Ascending aorta (tissue), 2 donors: ENCODE results near the gene CACNG4. TPM values are rescaled to one million over a fixed set of nuclear protein-coding genes. Genes with fewer than 3 reads are reported as not detected.

Experiments used
- DNase-seq, 2 donors: peaks; one replicate each; pipeline ENCODE4 v3.0.0-alpha.2; 2019; ENCODE audit warnings: low spot score in 2 of 2
- H3K27ac ChIP-seq, 2 donors: fragments of 200-600 bp; sonication (generic); one replicate each; pipeline ENCODE4 v1.5.1; 2016 to 2017; ENCODE audit warnings: mild to moderate bottlenecking in 1 of 2
- H3K27me3 ChIP-seq: fragments of 200-600 bp; sonication (generic); one replicate; pipeline ENCODE4 v1.5.1; 2017
- H3K36me3 ChIP-seq, 2 donors: fragments of 200-600 bp; sonication (generic); one replicate each; pipeline ENCODE4 v1.5.1; 2016
- H3K4me1 ChIP-seq, 2 donors: fragments of 200-600 bp; sonication (generic); one replicate each; pipeline ENCODE4 v1.5.1; 2016 to 2017; ENCODE audit warnings: mild to moderate bottlenecking in 1 of 2
- H3K4me3 ChIP-seq, 2 donors: fragments of 200-600 bp; sonication (generic); one replicate each; pipeline ENCODE4 v1.5.1; 2016 to 2017; ENCODE audit warnings: mild to moderate bottlenecking in 1 of 2
- H3K9me3 ChIP-seq, 2 donors: fragments of 200-600 bp; sonication (generic); one replicate each; pipeline ENCODE4 v1.5.1; 2016
- CTCF ChIP-seq, 3 experiments: fragments of 200-600 bp in 2 of 3; fragments of 450-650 bp in 1 of 3; sonication (generic) in 2 of 3; IDR thresholded peaks; one replicate each; pipeline ENCODE4 v1.5.1; 2016 to 2019; ENCODE audit warnings: antibody characterized with exemption in 3 of 3, mild to moderate bottlenecking in 1 of 3, moderate library complexity in 1 of 3
- intact Hi-C: fragments of 100-400 bp; cut with DNase I; formaldehyde crosslinking; loops from one replicate; pipeline ENCODE4 v1.15.1; 2023
- total RNA-seq: library from RNA; depleted of rRNA; stranded (reverse); fragments of >200 nt; gene quantifications from one replicate; pipeline ENCODE4 v1.1.0, GENCODE V29; 2016

Gene CACNG4
- total RNA-seq, 1 donor from 2014 or later: not detected

GRCh38 chr17:67063141-67063540, 98.6 kb downstream of the CACNG4 start:
- Histone ChIP-seq H3K9me3 (no peaks in the 10 kb centered on the region), H3K27ac (no peak overlapping the region), H3K27me3 (no peaks in the 10 kb centered on the region), H3K36me3 (peaks cover 0 to 3% of the 10 kb centered on the region in 2 donors), H3K4me1 (no peaks in the 10 kb centered on the region), H3K4me3 (no peak overlapping the region)
- no peak for DNase-seq
- no peak for TF ChIP-seq CTCF (IDR thresholded peaks at IDR 0.05)
- intact Hi-C loops: no loop called here

GRCh38 chr17:67066717-67067116, 102.2 kb downstream of the CACNG4 start:
- TF ChIP-seq CTCF (IDR thresholded peaks at IDR 0.05): no peak
- no peak for DNase-seq
- Histone ChIP-seq H3K27ac (no peak overlapping the region), H3K4me3 (no peak overlapping the region), H3K9me3 (no peaks in the 10 kb centered on the region), H3K36me3 (peaks cover 0 to 3% of the 10 kb centered on the region in 2 donors), H3K4me1 (no peaks in the 10 kb centered on the region), H3K27me3 (no peaks in the 10 kb centered on the region)
- intact Hi-C loops: no loop called here

GRCh38 chr17:67067571-67068482, 103.3 kb downstream of the CACNG4 start:
- H3K4me1 ChIP-seq: no peaks in the 10 kb centered on the region
- no peak overlapping the region for H3K4me3 ChIP-seq
- peaks cover 0 to 3% of the 10 kb centered on the region in 2 donors for H3K36me3 ChIP-seq
- H3K9me3 ChIP-seq: no peaks in the 10 kb centered on the region
- DNase-seq: no peak
- no peak overlapping the region for H3K27ac ChIP-seq
- no peaks in the 10 kb centered on the region for H3K27me3 ChIP-seq
- intact Hi-C loops: no loop called here
- TF ChIP-seq CTCF (IDR thresholded peaks at IDR 0.05): no peak

- TF ChIP-seq CTCF (IDR thresholded peaks at IDR 0.05): no peak
- H3K36me3 ChIP-seq: peaks cover 3 to 4% of the 10 kb centered on the region in 2 donors
- no peaks in the 10 kb centered on the region for H3K27me3 ChIP-seq
- intact Hi-C loops: no loop called here
- no peak for DNase-seq
- no peak overlapping the region for H3K4me3 ChIP-seq
- no peaks in the 10 kb centered on the region for H3K9me3 ChIP-seq
- no peaks in the 10 kb centered on the region for H3K4me1 ChIP-seq
- H3K27ac ChIP-seq: no peak overlapping the region
These were observed 104.5 kb downstream of the CACNG4 start for GRCh38 chr17:67068999-67069398.

- Histone ChIP-seq H3K36me3 (peaks cover 3 to 5% of the 10 kb centered on the region in 2 donors), H3K4me1 (no peaks in the 10 kb centered on the region), H3K4me3 (no peak overlapping the region), H3K27ac (no peak overlapping the region), H3K9me3 (no peaks in the 10 kb centered on the region), H3K27me3 (no peaks in the 10 kb centered on the region)
- no peak for DNase-seq
- no peak for TF ChIP-seq CTCF (IDR thresholded peaks at IDR 0.05)
- intact Hi-C loops: no loop called here
These were observed 105.2 kb downstream of the CACNG4 start for GRCh38 chr17:67069603-67070136.
